K562 (cell line): Measurements from ENCODE around the gene DENND4C. TPM values are rescaled to one million over a fixed set of nuclear protein-coding genes. Genes with fewer than 3 reads are reported as not detected.

ENCODE experiments used
- ATAC-seq: fragments of 200-7000 bp; cut with Tn5 transposase; 3 replicates; pipeline ENCODE4 v1.9.1; 2020; ENCODE audit warnings: moderate library complexity
- BruUV-seq: library from RNA; stranded (reverse); fragments of 400-500 nt; replicated peaks from 2 replicates; lab custom pipeline; 2021; lab: Mats Ljungman, UMichigan
- CTCF ChIA-PET: fragments of 300-600 bp; formaldehyde crosslinking; extraction: SDS; loops from one replicate; lab custom pipeline; 2021; ENCODE audit warnings: low intra/inter-chr PET ratio; lab: Yijun Ruan, JAX
- POLR2A ChIA-PET: fragments of 300-600, 350-650 bp; sonication (Branson Sonifier 250); formaldehyde crosslinking; extraction: SDS; loops from one replicate; lab custom pipeline; 2021; ENCODE audit warnings: antibody characterized with exemption, inconsistent platforms; lab: Yijun Ruan, JAX
- DNase-seq, 4 experiments: peaks; one replicate each; pipeline versions ENCODE4 v3.0.0 to v3.0.0-alpha.2; 2011 to 2018; ENCODE audit warnings: low spot score in 3 of 4, mixed read lengths in 3 of 4; ENCODE audit errors: extremely low read depth in 1 of 4
- FAIRE-seq: peaks from 2 replicates; lab custom pipeline; 2011; peaks lifted over from hg19 to GRCh38; lab: Jason Lieb, UNC
- H2AFZ ChIP-seq: 2 replicates; pipeline ENCODE4 v1.6.0; 2011; ENCODE audit warnings: low read depth, low read length, control low read depth, inconsistent platforms
- H3K27ac ChIP-seq: fragments of 200-600 bp; 3 replicates; pipeline ENCODE4 v1.8.0; 2011; ENCODE audit warnings: low read depth, mild to moderate bottlenecking, control low read depth, inconsistent platforms, low read length, moderate library complexity, mixed read lengths; ENCODE audit errors: extremely low read depth
- H3K27me3 ChIP-seq, 2 experiments: fragments of 300-600 bp in 1 of 2; 2 replicates in 1 of 2; 3 replicates in 1 of 2; pipeline versions ENCODE4 v1.6.0 to v1.8.0; 2011; ENCODE audit warnings: inconsistent platforms in 2 of 2, low read length in 2 of 2, mild to moderate bottlenecking in 1 of 2, mixed read lengths in 1 of 2, moderate library complexity in 1 of 2; ENCODE audit not compliant: control insufficient read depth in 2 of 2, insufficient read depth in 2 of 2
- H3K36me3 ChIP-seq: fragments of 300-600 bp; 3 replicates; pipeline ENCODE4 v1.8.0; 2011; ENCODE audit warnings: mild to moderate bottlenecking, low read length, inconsistent platforms; ENCODE audit not compliant: control insufficient read depth, insufficient read depth
- H3K4me1 ChIP-seq, 2 experiments: fragments of 200-600 bp in 1 of 2; replicated peaks in 1 of 2; 2 replicates in 1 of 2; 3 replicates in 1 of 2; pipeline versions ENCODE4 v1.5.1 to v1.8.0; 2011; ENCODE audit warnings: inconsistent platforms in 2 of 2, low read length in 2 of 2, mild to moderate bottlenecking in 1 of 2, mixed read lengths in 1 of 2, moderate library complexity in 1 of 2; ENCODE audit not compliant: control insufficient read depth in 2 of 2, insufficient read depth in 2 of 2
- H3K4me2 ChIP-seq: 2 replicates; pipeline ENCODE4 v1.6.1; 2011; ENCODE audit warnings: low read length, control low read depth, inconsistent platforms, mixed read lengths; ENCODE audit not compliant: insufficient read depth
- H3K4me3 ChIP-seq: fragments of 200-600 bp; sonication (generic), shearing (Covaris generic); 2 replicates; pipeline ENCODE4 v1.5.1; 2016; ENCODE audit warnings: control low read depth, inconsistent platforms
- H3K79me2 ChIP-seq: fragments of 200-600 bp; 3 replicates; pipeline ENCODE4 v1.8.0; 2011; ENCODE audit warnings: low read length, inconsistent platforms; ENCODE audit not compliant: control insufficient read depth, insufficient read depth
- H3K9ac ChIP-seq, 2 experiments: 2 replicates each; pipeline versions ENCODE4 v1.6.0 to v1.6.1; 2011; ENCODE audit warnings: low read depth in 2 of 2, low read length in 2 of 2, control low read depth in 1 of 2, inconsistent platforms in 1 of 2, mild to moderate bottlenecking in 1 of 2, mixed read lengths in 1 of 2; ENCODE audit not compliant: insufficient read depth in 1 of 2
- H3K9me1 ChIP-seq: one replicate; pipeline ENCODE4 v1.6.0; 2011; ENCODE audit warnings: inconsistent platforms, mild to moderate bottlenecking, low read length, moderate library complexity; ENCODE audit not compliant: control insufficient read depth, insufficient read depth
- H3K9me3 ChIP-seq: replicated peaks from 2 replicates; pipeline ENCODE4 v1.5.1; 2011; ENCODE audit warnings: low read depth, low read length, inconsistent platforms; ENCODE audit not compliant: control insufficient read depth, insufficient read depth
- H4K20me1 ChIP-seq: replicated peaks from 2 replicates; pipeline ENCODE4 v1.6.1; 2011; ENCODE audit warnings: low read length, inconsistent platforms, mixed read lengths; ENCODE audit not compliant: control insufficient read depth, insufficient read depth
- ADNP ChIP-seq: fragments of 200-800 bp; sonication (Bioruptor generic); IDR thresholded peaks from 2 replicates; pipeline ENCODE4 v1.6.1; 2016; ENCODE audit warnings: missing genetic modification characterization, missing compliant biosample characterization
- CCAR2 ChIP-seq: fragments of 200-400 bp; formaldehyde crosslinking; IDR thresholded peaks from 2 replicates; pipeline ENCODE4 v1.6.1; 2017; ENCODE audit warnings: mild to moderate bottlenecking, low read depth, low read length
- CHD1 ChIP-seq: fragments of 200-600 bp; sonication (generic); IDR thresholded peaks from one replicate; pipeline ENCODE4 v1.6.1; 2012; ENCODE audit warnings: mild to moderate bottlenecking, moderate library complexity, low read length, inconsistent platforms
- DPF2 ChIP-seq: fragments of 450-650 bp; IDR thresholded peaks from 2 replicates; pipeline ENCODE4 v1.6.1; 2016
- IRF2 ChIP-seq: sonication (generic); formaldehyde crosslinking; IDR thresholded peaks from 2 replicates; pipeline ENCODE4 v1.8.1; 2022; ENCODE audit warnings: mild to moderate bottlenecking, missing genetic modification reagents
- NBN ChIP-seq: fragments of 450-650 bp; IDR thresholded peaks from 2 replicates; pipeline ENCODE4 v1.6.1; 2016; ENCODE audit warnings: low read depth, mild to moderate bottlenecking
- POLR3G ChIP-seq: IDR thresholded peaks from 2 replicates; pipeline ENCODE4 v1.6.1; 2011; ENCODE audit not compliant: insufficient read length, insufficient replicate concordance; ENCODE audit errors: extremely low read depth
- PRPF4 ChIP-seq: fragments of 200-400 bp; formaldehyde crosslinking; IDR thresholded peaks from one replicate; pipeline ENCODE4 v1.6.1; 2017; ENCODE audit warnings: low read length, low read depth, mild to moderate bottlenecking; ENCODE audit not compliant: insufficient read depth, poor library complexity, severe bottlenecking
- RB1 ChIP-seq: fragments of 450-650 bp; IDR thresholded peaks from 2 replicates; pipeline ENCODE4 v1.6.1; 2017; ENCODE audit warnings: low read depth, mild to moderate bottlenecking
- RBM14 ChIP-seq: fragments of 200-400 bp; formaldehyde crosslinking; IDR thresholded peaks from 2 replicates; pipeline ENCODE4 v1.6.1; 2018; ENCODE audit warnings: low read depth, mild to moderate bottlenecking, low read length, moderate library complexity, borderline replicate concordance; ENCODE audit not compliant: insufficient read depth
- RBM22 ChIP-seq: fragments of 200-400 bp; formaldehyde crosslinking; IDR thresholded peaks from 2 replicates; pipeline ENCODE4 v1.6.1; 2018; ENCODE audit warnings: low read length, low read depth; ENCODE audit not compliant: poor library complexity, severe bottlenecking
- RFX1 ChIP-seq: fragments of 450-650 bp; IDR thresholded peaks from 2 replicates; pipeline ENCODE4 v1.6.1; 2016; ENCODE audit warnings: mild to moderate bottlenecking, moderate library complexity
- SAP30 ChIP-seq: fragments of 200-600 bp; sonication (generic); IDR thresholded peaks from 2 replicates; pipeline ENCODE4 v1.6.1; 2012; ENCODE audit warnings: borderline replicate concordance, low read depth, mild to moderate bottlenecking, moderate library complexity, low read length, control low read depth, inconsistent platforms; ENCODE audit not compliant: insufficient read depth, poor library complexity, severe bottlenecking
- SRSF1 ChIP-seq: fragments of 200-400 bp; formaldehyde crosslinking; IDR thresholded peaks from 2 replicates; pipeline ENCODE4 v1.6.1; 2017; ENCODE audit warnings: mild to moderate bottlenecking, low read depth, low read length, moderate library complexity
- TCF7 ChIP-seq: sonication (generic); IDR thresholded peaks from 2 replicates; pipeline ENCODE4 v1.6.1; 2016; ENCODE audit warnings: antibody characterized with exemption, borderline replicate concordance
- TEAD2 ChIP-seq: fragments of 450-650 bp; IDR thresholded peaks from 2 replicates; pipeline ENCODE4 v1.6.1; 2016; ENCODE audit warnings: missing genetic modification characterization, control low read depth, missing compliant biosample characterization
- ZBTB1 ChIP-seq: sonication (generic); formaldehyde crosslinking; IDR thresholded peaks from 2 replicates; pipeline ENCODE4 v1.8.1; 2023; ENCODE audit warnings: missing genetic modification reagents, low read depth, mild to moderate bottlenecking, borderline replicate concordance
- ZEB2 ChIP-seq: fragments of 450-650 bp; IDR thresholded peaks from 2 replicates; pipeline ENCODE4 v1.6.1; 2016
- ZNF133 ChIP-seq: fragments of 250-450 bp; sonication (Bioruptor Pico); IDR thresholded peaks from 2 replicates; pipeline ENCODE4 v1.4.0; 2020; ENCODE audit warnings: mild to moderate bottlenecking
- WGBS: fragments of 100-300 bp; shearing (Covaris generic); methylation state at CpG from one replicate; pipeline ENCODE4 v1.1.6; 2016; ENCODE audit warnings: low coverage, mixed read lengths; ENCODE audit not compliant: insufficient coverage; ENCODE audit errors: missing lambda C conversion rate; 5-methylcytosine and 5-hydroxymethylcytosine counted together
- in situ Hi-C: fragments of 300-500 bp; cut with MboI; formaldehyde crosslinking; loops from 4 replicates; pipeline ENCODE4 v1.15.0; 2018; ENCODE audit warnings: inconsistent platforms, mixed read lengths
- intact Hi-C: fragments of 100-400 bp; cut with micrococcal nuclease; formaldehyde crosslinking; loops from 2 replicates; pipeline ENCODE4 v1.14.2; 2022
- polyA plus RNA-seq, 8 experiments: library from polyadenylated mRNA; depleted of rRNA in 4 of 8; stranded (reverse) in 5 of 8; unstranded in 3 of 8; fragments of >200 nt; fragmentation: Nextera tagmentation in 2 of 8; fragmentation: Illumina TruSeq in 1 of 8; extraction: Ambion mirVana in 2 of 8; extraction: Trizol in 1 of 8; gene quantifications; 2 replicates each; pipeline versions ENCODE4 v1.2.1 to v1.2.3, GENCODE V29; 2011 to 2014; ENCODE audit warnings: inconsistent platforms in 1 of 8, missing spikeins in 1 of 8
- total RNA-seq, 7 experiments: library from RNA; depleted of rRNA in 6 of 7; stranded (reverse); fragments of >200 nt in 6 of 7; fragmentation: Illumina TruSeq in 2 of 7; extraction: Trizol in 2 of 7; gene quantifications; 2 replicates each; pipeline versions ENCODE4 v1.2.1 to v1.2.3, GENCODE V29; 2011 to 2021; ENCODE audit warnings: low replicate concordance in 1 of 7
- TF ChIP-seq, protein P1 (sequence below): sonication (generic); formaldehyde crosslinking; IDR thresholded peaks from 2 replicates; pipeline ENCODE4 v1.8.0; 2022; ENCODE audit warnings: mild to moderate bottlenecking, low read depth, missing genetic modification reagents
- TF ChIP-seq, protein P2 (sequence below): fragments of 250-450 bp; sonication (Bioruptor Pico); IDR thresholded peaks from 2 replicates; pipeline ENCODE4 v1.5.0; 2021; ENCODE audit warnings: mild to moderate bottlenecking, borderline replicate concordance

Gene DENND4C
- total and polyA plus RNA-seq, 9 of the 15 experiments (the other 6 are each of a cell fraction or from before 2014, with no cell fraction given): 4.8 to 31.8 (median 13.9) TPM

DNA sequence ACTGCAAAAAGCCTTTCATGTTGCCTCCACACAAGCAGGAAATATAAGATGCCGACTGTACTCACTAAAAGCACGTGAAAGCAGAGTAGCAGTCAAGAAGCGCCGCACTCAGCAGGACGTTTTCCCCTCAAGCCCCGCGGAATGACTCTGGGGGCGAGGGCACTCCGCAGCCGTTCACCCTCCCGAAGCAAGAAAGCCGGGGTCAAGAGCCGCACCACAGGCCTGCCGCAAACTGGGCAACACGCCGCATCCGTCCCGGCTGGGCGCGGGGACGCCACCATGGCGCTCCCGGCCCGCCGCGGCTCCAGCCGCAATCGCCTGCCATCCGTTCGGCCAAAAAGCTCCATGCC lies 149.2 kb downstream of the DENND4C start (continued):
- peak; percentile 87 for TF ChIP-seq RBM22
- 0 out of 2 replicates have a peak, but pooled peaks have one; percentile 31 for TF ChIP-seq ZBTB1 (CRISPR knock-in tag)
- TF ChIP-seq CCAR2: no peak
- TF ChIP-seq TCF7: 0 out of 2 replicates have a peak, but pooled peaks have one; percentile 12
- TF ChIP-seq RB1: peak; percentile 24; the same call in 1 of the 2 replicates
- TF ChIP-seq SAP30: peak; percentile 19
- TF ChIP-seq DPF2: no peak
- peak; percentile 89 for TF ChIP-seq CHD1
- TF ChIP-seq POLR3G: no peak
- no peak for TF ChIP-seq ZEB2
- TF ChIP-seq IRF2 (CRISPR knock-in tag): no peak
- peak; percentile 56 for TF ChIP-seq PRPF4
- TF ChIP-seq RBM14: no peak

GRCh38 chr9:19380826-19381075 lies 150.3 kb downstream of the DENND4C start:
- 2% methylated on average over 6 of the region's 6 CpGs for WGBS
- peak overlapping the region; percentile 92 for H3K4me3 ChIP-seq
- H4K20me1 ChIP-seq: 0 out of 2 replicates have a peak, but pooled peaks cover 11% of the 10 kb centered on the region
- no TSS peak for BruUV-seq
- H3K9me1 ChIP-seq: no peaks in the 10 kb centered on the region
- ChIA-PET POLR2A (interaction anchor here (0.8 to 1.9 kb wide), 8 partner anchors 10 to 233 kb away, joined by 3 to 8 read pairs (median 6); no protein-coding TSS in a partner anchor), CTCF (no interaction called here)
- ATAC-seq (no peak), DNase-seq (no peak), FAIRE-seq (no peak)
- peak overlapping the region; percentile 95 for H3K4me2 ChIP-seq
- H2AFZ ChIP-seq: peak overlapping the region; percentile 78
- in situ Hi-C loops (no loop called here), intact Hi-C loops (loop anchor here (2.0 to 10.0 kb wide), 3 partner anchors 28 to 186 kb away; partner anchors contain the start of gene ACER2)
- H3K9me3 ChIP-seq: no peaks in the 10 kb centered on the region
- H3K27ac ChIP-seq: peak overlapping the region; percentile 88
- peaks cover 41% of the 10 kb centered on the region for H3K36me3 ChIP-seq
- H3K79me2 ChIP-seq: peaks cover 53% of the 10 kb centered on the region
- peak overlapping the region; percentile 84 to 99 for H3K9ac ChIP-seq
- H3K4me1 ChIP-seq: peaks cover 0 to 4% of the 10 kb centered on the region in 2 experiments; a peak in 2 of 5 replicates
- H3K27me3 ChIP-seq: no peaks in the 10 kb centered on the region
- TF ChIP-seq, protein P1, sequence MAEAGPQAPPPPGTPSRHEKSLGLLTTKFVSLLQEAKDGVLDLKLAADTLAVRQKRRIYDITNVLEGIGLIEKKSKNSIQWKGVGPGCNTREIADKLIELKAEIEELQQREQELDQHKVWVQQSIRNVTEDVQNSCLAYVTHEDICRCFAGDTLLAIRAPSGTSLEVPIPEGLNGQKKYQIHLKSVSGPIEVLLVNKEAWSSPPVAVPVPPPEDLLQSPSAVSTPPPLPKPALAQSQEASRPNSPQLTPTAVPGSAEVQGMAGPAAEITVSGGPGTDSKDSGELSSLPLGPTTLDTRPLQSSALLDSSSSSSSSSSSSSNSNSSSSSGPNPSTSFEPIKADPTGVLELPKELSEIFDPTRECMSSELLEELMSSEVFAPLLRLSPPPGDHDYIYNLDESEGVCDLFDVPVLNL (CRISPR knock-in tag): no peak
- TF ChIP-seq RFX1 (0 out of 2 replicates have a peak, but pooled peaks have one; percentile 8), ZNF133 (no peak), NBN (no peak), TEAD2 (tag) (no peak), SRSF1 (no peak), ADNP (peak; percentile 68; the same call in 1 of the 2 replicates)
- TF ChIP-seq, protein P2, sequence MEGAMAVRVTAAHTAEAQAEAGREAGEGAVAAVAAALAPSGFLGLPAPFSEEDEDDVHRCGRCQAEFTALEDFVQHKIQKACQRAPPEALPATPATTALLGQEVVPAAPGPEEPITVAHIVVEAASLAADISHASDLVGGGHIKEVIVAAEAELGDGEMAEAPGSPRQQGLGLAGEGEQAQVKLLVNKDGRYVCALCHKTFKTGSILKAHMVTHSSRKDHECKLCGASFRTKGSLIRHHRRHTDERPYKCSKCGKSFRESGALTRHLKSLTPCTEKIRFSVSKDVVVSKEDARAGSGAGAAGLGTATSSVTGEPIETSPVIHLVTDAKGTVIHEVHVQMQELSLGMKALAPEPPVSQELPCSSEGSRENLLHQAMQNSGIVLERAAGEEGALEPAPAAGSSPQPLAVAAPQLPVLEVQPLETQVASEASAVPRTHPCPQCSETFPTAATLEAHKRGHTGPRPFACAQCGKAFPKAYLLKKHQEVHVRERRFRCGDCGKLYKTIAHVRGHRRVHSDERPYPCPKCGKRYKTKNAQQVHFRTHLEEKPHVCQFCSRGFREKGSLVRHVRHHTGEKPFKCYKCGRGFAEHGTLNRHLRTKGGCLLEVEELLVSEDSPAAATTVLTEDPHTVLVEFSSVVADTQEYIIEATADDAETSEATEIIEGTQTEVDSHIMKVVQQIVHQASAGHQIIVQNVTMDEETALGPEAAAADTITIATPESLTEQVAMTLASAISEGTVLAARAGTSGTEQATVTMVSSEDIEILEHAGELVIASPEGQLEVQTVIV (CRISPR knock-in tag): no peak
